ENCODE data around the gene ATG9B.
A peak's percentile ranks its signal among the peaks of the same experiment; 100 is the strongest.

The ATG9B gene

GRCh38 chr7:151035902-151036301, 11.6 kb upstream of the ATG9B start:
- Histone ChIP-seq H3K27ac (ENCODE audit: extremely low read depth, low read depth, low read length) (no peak overlapping the region), H3K4me3 (ENCODE audit: low read depth, low read length) (no peak overlapping the region), H3K36me3 (ENCODE audit: control insufficient read depth in 2 of 2, insufficient read depth in 1 of 2, low read length in 2 of 2) (peaks cover 0 to 59% of the 10 kb centered on the region in 2 experiments; a peak in 1 of 3 replicates), H3K9me3 (ENCODE audit: control insufficient read depth, insufficient read depth, low read depth, low read length) (no peaks in the 10 kb centered on the region), H3K4me1 (ENCODE audit: control insufficient read depth, insufficient read depth, low read length) (peaks cover 6% of the 10 kb centered on the region)
- ChIA-PET POLR2A (no interaction called here), CTCF (interaction anchor here (0.7 to 1.3 kb wide), 2 partner anchors 8 to 23 kb away, joined by 3 to 4 read pairs; partner anchors contain the start of gene ABCB8)
- TF ChIP-seq ZNF324 (tag by site-specific recombination; IDR thresholded peaks at IDR 0.05) (no peak), ZNF341 (tag by site-specific recombination; IDR thresholded peaks at IDR 0.05; ENCODE audit: low read depth) (peak; percentile 29; the same call in 1 of the 2 replicates), ZNF747 (tag by site-specific recombination; IDR thresholded peaks at IDR 0.05) (no peak), ZNF211 (tag by site-specific recombination; IDR thresholded peaks at IDR 0.05; ENCODE audit: low read depth) (no peak), ZNF140 (tag by site-specific recombination; IDR thresholded peaks at IDR 0.05) (no peak), GLIS2 (tag by site-specific recombination; IDR thresholded peaks at IDR 0.05) (no peak), ZNF214 (tag by site-specific recombination; IDR thresholded peaks at IDR 0.05; ENCODE audit: borderline replicate concordance) (no peak), SP3 (tag by site-specific recombination; IDR thresholded peaks at IDR 0.05) (no peak), WT1 (tag by site-specific recombination; IDR thresholded peaks at IDR 0.05) (no peak)

GRCh38 chr7:151035026-151035717, 10.9 kb upstream of the ATG9B start:
- ChIA-PET CTCF (no interaction called here), POLR2A (no interaction called here)
- Histone ChIP-seq H3K9me3 (ENCODE audit: control insufficient read depth, insufficient read depth, low read depth, low read length) (no peaks in the 10 kb centered on the region), H3K27ac (ENCODE audit: extremely low read depth, low read depth, low read length) (no peak overlapping the region), H3K4me1 (ENCODE audit: control insufficient read depth, insufficient read depth, low read length) (peaks cover 6% of the 10 kb centered on the region), H3K36me3 (ENCODE audit: control insufficient read depth in 2 of 2, insufficient read depth in 1 of 2, low read length in 2 of 2) (peaks cover 0 to 60% of the 10 kb centered on the region in 2 experiments; a peak in 1 of 3 replicates), H3K4me3 (ENCODE audit: low read depth, low read length) (no peak overlapping the region)
- 0 out of 2 replicates have a peak, but pooled peaks have one; percentile 18 for TF ChIP-seq EGR2 (tag by site-specific recombination; IDR thresholded peaks at IDR 0.05; ENCODE audit: low read depth)
- TF ChIP-seq ZNF302 (tag by site-specific recombination; IDR thresholded peaks at IDR 0.05; ENCODE audit: low read depth), result no peak
- peak; percentile 58 for TF ChIP-seq ZBTB17 (tag by site-specific recombination; IDR thresholded peaks at IDR 0.05)
- peak; percentile 58 for TF ChIP-seq ZFHX2 (tag by site-specific recombination; conservative IDR thresholded peaks at IDR 0.05)

- H3K36me3 ChIP-seq (ENCODE audit: control insufficient read depth in 2 of 2, insufficient read depth in 1 of 2, low read length in 2 of 2), result peaks cover 0 to 60% of the 10 kb centered on the region in 2 experiments; a peak in 1 of 3 replicates
Measured at GRCh38 chr7:151034312-151035025, 10.2 kb upstream of the ATG9B start.

GRCh38 chr7:151033864-151034249, 9.6 kb upstream of the ATG9B start:
- Histone ChIP-seq H3K27ac (ENCODE audit: extremely low read depth, low read depth, low read length) (no peak overlapping the region), H3K36me3 (ENCODE audit: control insufficient read depth in 2 of 2, insufficient read depth in 1 of 2, low read length in 2 of 2) (peaks cover 0 to 60% of the 10 kb centered on the region in 2 experiments; a peak in 1 of 3 replicates), H3K4me1 (ENCODE audit: control insufficient read depth, insufficient read depth, low read length) (0 out of 2 replicates have a peak, but pooled peaks cover 2% of the 10 kb centered on the region), H3K4me3 (ENCODE audit: low read depth, low read length) (no peak overlapping the region), H3K9me3 (ENCODE audit: control insufficient read depth, insufficient read depth, low read depth, low read length) (no peaks in the 10 kb centered on the region)
- CTCF ChIA-PET, result interaction anchor here (0.7 to 1.1 kb wide), 2 partner anchors 16 to 77 kb away, joined by 3 read pairs; no protein-coding TSS in a partner anchor
- POLR2A ChIA-PET, result interaction anchor here (1.0 kb wide), 1 partner anchor 76 kb away, joined by 3 read pairs; no protein-coding TSS in a partner anchor
- TF ChIP-seq ZSCAN5A (tag by site-specific recombination; IDR thresholded peaks at IDR 0.05) (no peak), ZNF518A (tag by site-specific recombination; conservative IDR thresholded peaks at IDR 0.05; ENCODE audit: low read depth) (no peak), ZNF354C (tag by site-specific recombination; IDR thresholded peaks at IDR 0.05; ENCODE audit: borderline replicate concordance, low read depth) (no peak), ZNF830 (tag by site-specific recombination; IDR thresholded peaks at IDR 0.05; ENCODE audit: low read depth) (no peak), TRIM28 (IDR thresholded peaks at IDR 0.05; ENCODE audit: borderline replicate concordance, low read length) (no peak), ZNF707 (tag by site-specific recombination; IDR thresholded peaks at IDR 0.05) (no peak)

More at GRCh38 chr7:151034312-151035025, 10.2 kb upstream of the ATG9B start:
- Histone ChIP-seq H3K9me3 (ENCODE audit: control insufficient read depth, insufficient read depth, low read depth, low read length) (no peaks in the 10 kb centered on the region), H3K4me1 (ENCODE audit: control insufficient read depth, insufficient read depth, low read length) (0 out of 2 replicates have a peak, but pooled peaks cover 2% of the 10 kb centered on the region), H3K27ac (ENCODE audit: extremely low read depth, low read depth, low read length) (no peak overlapping the region), H3K4me3 (ENCODE audit: low read depth, low read length) (no peak overlapping the region)
- TF ChIP-seq ZNF768 (tag by site-specific recombination; IDR thresholded peaks at IDR 0.05) (no peak), ZSCAN30 (tag by site-specific recombination; IDR thresholded peaks at IDR 0.05) (no peak), ZNF423 (tag by site-specific recombination; IDR thresholded peaks at IDR 0.05) (no peak), ZNF510 (tag by site-specific recombination; IDR thresholded peaks at IDR 0.05; ENCODE audit: insufficient replicate concordance) (no peak), SALL2 (tag by site-specific recombination; IDR thresholded peaks at IDR 0.05; ENCODE audit: borderline replicate concordance) (no peak)
- ChIA-PET POLR2A (interaction anchor here (1.0 kb wide), 1 partner anchor 75 kb away, joined by 3 read pairs; no protein-coding TSS in a partner anchor), CTCF (interaction anchor here (1.1 kb wide), 1 partner anchor 76 kb away, joined by 3 read pairs; no protein-coding TSS in a partner anchor)

All from HEK293 (cell line).